Stimulated activated CD8-positive, alpha-beta memory T cell treated with anti-CD3 and anti-CD28 coated beads, Interleukin-15, amount 100 ng/mL, for 4 hours (primary cell): ENCODE results near the gene RAB32.

Experiments used
- DNase-seq, 2 donors: peaks; one replicate each; pipeline ENCODE4 v3.0.0-alpha.2; 2020; ENCODE audit warnings: low read depth in 2 of 2

Gene RAB32

GRCh38 chr6:146582857-146583256 is 39.2 kb downstream of the RAB32 start:
- no peak for DNase-seq

GRCh38 chr6:146583966-146584365 is 40.3 kb downstream of the RAB32 start:
- DNase-seq = no peak

GRCh38 chr6:146587459-146587858 is 43.8 kb downstream of the RAB32 start:
- DNase-seq = no peak

- no peak for DNase-seq
Observed at GRCh38 chr6:146590492-146590891, 46.9 kb downstream of the RAB32 start.

GRCh38 chr6:146592451-146592850 is 48.8 kb downstream of the RAB32 start:
- DNase-seq = no peak

GRCh38 chr6:146593986-146594385 is 50.4 kb downstream of the RAB32 start:
- no peak for DNase-seq

GRCh38 chr6:146594495-146594894 is 50.9 kb downstream of the RAB32 start:
- no peak for DNase-seq

- DNase-seq = no peak
Observed at GRCh38 chr6:146595972-146596731, 52.5 kb downstream of the RAB32 start.

GRCh38 chr6:146598772-146599405 is 55.3 kb downstream of the RAB32 start, which contains the start of gene ADGB:
ADGB (plus strand) TSS chr6:146598972; CDS start chr6:146599041, 69 bp downstream.
- DNase-seq = no peak

- DNase-seq = no peak
Observed at GRCh38 chr6:146601352-146601751, 57.7 kb downstream of the RAB32 start.

- no peak for DNase-seq
Observed at GRCh38 chr6:146602526-146602925, 58.9 kb downstream of the RAB32 start.
